Fibroblast of lung (primary cell): ENCODE data around the gene LAMTOR4. TPM values are rescaled to one million over a fixed set of nuclear protein-coding genes. Genes with fewer than 3 reads are reported as not detected.
A peak's percentile ranks its signal among the peaks of the same experiment; 100 is the strongest.
"Not testable (repeated sequence)": the region's sequence is repeated elsewhere in the genome, so short reads cannot be mapped to it uniquely, and the experiment has no call there.

ENCODE experiments used
- DNase-seq, 2 donors: peaks; one replicate each; pipeline versions ENCODE4 v3.0.0 to v3.0.0-alpha.2; 2010; ENCODE audit warnings: low read depth in 2 of 2
- H2AFZ ChIP-seq: 2 replicates; pipeline ENCODE4 v1.5.1; 2012; ENCODE audit warnings: low read length, control low read depth, inconsistent platforms
- H3K27ac ChIP-seq: 2 replicates; pipeline ENCODE4 v1.5.1; 2011; ENCODE audit warnings: low read length, control low read depth; ENCODE audit not compliant: insufficient read depth
- H3K27me3 ChIP-seq: 2 replicates; pipeline ENCODE4 v1.5.1; 2011; ENCODE audit warnings: mild to moderate bottlenecking, low read length; ENCODE audit not compliant: control insufficient read depth, insufficient read depth
- H3K36me3 ChIP-seq: 2 replicates; pipeline ENCODE4 v1.5.1; 2011; ENCODE audit warnings: low read length; ENCODE audit not compliant: control insufficient read depth, insufficient read depth
- H3K4me1 ChIP-seq: 2 replicates; pipeline ENCODE4 v1.5.1; 2011; ENCODE audit warnings: low read length; ENCODE audit not compliant: control insufficient read depth, insufficient read depth; ENCODE audit errors: extremely low read depth
- H3K4me2 ChIP-seq: 2 replicates; pipeline ENCODE4 v1.5.1; 2011; ENCODE audit warnings: low read length, control low read depth; ENCODE audit not compliant: insufficient read depth; ENCODE audit errors: extremely low read depth
- H3K4me3 ChIP-seq, 4 experiments: fragments of 200-600 bp in 1 of 4; sonication (generic) in 1 of 4; replicated peaks in 1 of 4; 2 replicates each; pipeline ENCODE4 v1.5.1; 2011 to 2016; ENCODE audit warnings: low read length in 4 of 4, low read depth in 3 of 4, mild to moderate bottlenecking in 3 of 4, control low read depth in 2 of 4, inconsistent platforms in 1 of 4, mixed read lengths in 1 of 4; ENCODE audit not compliant: insufficient read depth in 1 of 4; ENCODE audit errors: control extremely low read depth in 1 of 4
- H3K79me2 ChIP-seq: 2 replicates; pipeline ENCODE4 v1.5.1; 2012; ENCODE audit warnings: mild to moderate bottlenecking, low read length, inconsistent platforms; ENCODE audit not compliant: control insufficient read depth, insufficient read depth
- H3K9ac ChIP-seq: 2 replicates; pipeline ENCODE4 v1.5.1; 2011; ENCODE audit warnings: mild to moderate bottlenecking, low read length, control low read depth; ENCODE audit not compliant: insufficient read depth
- H3K9me3 ChIP-seq: 2 replicates; pipeline ENCODE4 v1.5.1; 2012; ENCODE audit warnings: low read depth, low read length; ENCODE audit not compliant: control insufficient read depth, insufficient read depth
- H4K20me1 ChIP-seq: 2 replicates; pipeline ENCODE4 v1.5.1; 2011; ENCODE audit warnings: low read length; ENCODE audit not compliant: control insufficient read depth, insufficient read depth; ENCODE audit errors: extremely low read depth
- EZH2 ChIP-seq: IDR thresholded peaks from 2 replicates; pipeline ENCODE4 v1.5.1; 2012; ENCODE audit warnings: low read length, control low read depth, mild to moderate bottlenecking; ENCODE audit errors: missing control alignments
- polyA plus RNA-seq, 2 donors: library from polyadenylated mRNA; depleted of rRNA in 1 of 2; stranded (reverse) in 1 of 2; unstranded in 1 of 2; fragments of >200 nt; gene quantifications; 2 replicates each; pipeline ENCODE4 v1.2.1, GENCODE V29; 2011 to 2012; ENCODE audit warnings: missing spikeins in 1 of 2
- total RNA-seq: library from RNA; depleted of rRNA; stranded (reverse); fragments of >200 nt; gene quantifications from 2 replicates; pipeline ENCODE4 v1.2.1, GENCODE V29; 2014
- TF ChIP-seq, protein P1 (sequence below), 2 donors: IDR thresholded peaks in 1 of 2; conservative IDR thresholded peaks in 1 of 2; 1 replicate in 1 of 2; 2 replicates in 1 of 2; pipeline ENCODE4 v1.5.1; 2011 to 2012; ENCODE audit warnings: low read length in 2 of 2, control low read depth in 1 of 2, inconsistent platforms in 1 of 2, low read depth in 1 of 2, mild to moderate bottlenecking in 1 of 2

LAMTOR4 gene
- total and polyA plus RNA-seq, 2 donors (not counting 1 experiment from before 2014, with no cell fraction given), result 95.0 to 116 TPM

DNA sequence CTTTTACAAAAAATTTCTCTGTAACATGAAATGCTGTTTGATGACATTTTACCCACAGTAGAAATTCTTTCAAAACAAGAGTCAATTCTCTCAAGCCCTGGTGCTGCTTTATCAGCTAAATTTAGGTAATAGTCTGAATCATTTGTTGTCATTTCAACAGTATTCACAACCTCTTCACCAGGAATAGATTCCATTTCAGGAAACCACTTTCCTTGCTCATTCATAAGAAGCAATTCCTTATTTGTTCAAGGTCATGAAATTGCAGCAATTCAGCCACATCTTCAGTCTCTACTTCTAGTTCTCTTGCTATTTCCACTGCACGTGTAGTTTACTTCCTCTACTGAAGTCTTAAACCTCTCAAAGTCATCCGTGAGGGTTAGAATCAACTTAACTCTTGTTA, 43.1 kb downstream of the LAMTOR4 start:
- H3K4me1 ChIP-seq, result no peaks in the 10 kb centered on the region
- no peak overlapping the region for H3K9ac ChIP-seq
- TF ChIP-seq, protein P1, sequence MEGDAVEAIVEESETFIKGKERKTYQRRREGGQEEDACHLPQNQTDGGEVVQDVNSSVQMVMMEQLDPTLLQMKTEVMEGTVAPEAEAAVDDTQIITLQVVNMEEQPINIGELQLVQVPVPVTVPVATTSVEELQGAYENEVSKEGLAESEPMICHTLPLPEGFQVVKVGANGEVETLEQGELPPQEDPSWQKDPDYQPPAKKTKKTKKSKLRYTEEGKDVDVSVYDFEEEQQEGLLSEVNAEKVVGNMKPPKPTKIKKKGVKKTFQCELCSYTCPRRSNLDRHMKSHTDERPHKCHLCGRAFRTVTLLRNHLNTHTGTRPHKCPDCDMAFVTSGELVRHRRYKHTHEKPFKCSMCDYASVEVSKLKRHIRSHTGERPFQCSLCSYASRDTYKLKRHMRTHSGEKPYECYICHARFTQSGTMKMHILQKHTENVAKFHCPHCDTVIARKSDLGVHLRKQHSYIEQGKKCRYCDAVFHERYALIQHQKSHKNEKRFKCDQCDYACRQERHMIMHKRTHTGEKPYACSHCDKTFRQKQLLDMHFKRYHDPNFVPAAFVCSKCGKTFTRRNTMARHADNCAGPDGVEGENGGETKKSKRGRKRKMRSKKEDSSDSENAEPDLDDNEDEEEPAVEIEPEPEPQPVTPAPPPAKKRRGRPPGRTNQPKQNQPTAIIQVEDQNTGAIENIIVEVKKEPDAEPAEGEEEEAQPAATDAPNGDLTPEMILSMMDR (conservative IDR thresholded peaks at IDR 0.05 in 1 of 2, IDR thresholded peaks at IDR 0.05 in 1 of 2; ENCODE audit: low read depth in 1 of 2, low read length in 2 of 2), result no peak
- no peak for TF ChIP-seq EZH2
- H3K27me3 ChIP-seq, result no peaks in the 10 kb centered on the region
- no peaks in the 10 kb centered on the region for H3K79me2 ChIP-seq
- no peak overlapping the region for H2AFZ ChIP-seq
- H3K9me3 ChIP-seq, result no peaks in the 10 kb centered on the region
- H3K4me2 ChIP-seq, result no peak overlapping the region
- no peak overlapping the region for H3K27ac ChIP-seq
- no peaks in the 10 kb centered on the region for H4K20me1 ChIP-seq
- DNase-seq, result peak; percentile 34 to 72
- H3K36me3 ChIP-seq, result no peaks in the 10 kb centered on the region
- H3K4me3 ChIP-seq, result no peak overlapping the region

DNA sequence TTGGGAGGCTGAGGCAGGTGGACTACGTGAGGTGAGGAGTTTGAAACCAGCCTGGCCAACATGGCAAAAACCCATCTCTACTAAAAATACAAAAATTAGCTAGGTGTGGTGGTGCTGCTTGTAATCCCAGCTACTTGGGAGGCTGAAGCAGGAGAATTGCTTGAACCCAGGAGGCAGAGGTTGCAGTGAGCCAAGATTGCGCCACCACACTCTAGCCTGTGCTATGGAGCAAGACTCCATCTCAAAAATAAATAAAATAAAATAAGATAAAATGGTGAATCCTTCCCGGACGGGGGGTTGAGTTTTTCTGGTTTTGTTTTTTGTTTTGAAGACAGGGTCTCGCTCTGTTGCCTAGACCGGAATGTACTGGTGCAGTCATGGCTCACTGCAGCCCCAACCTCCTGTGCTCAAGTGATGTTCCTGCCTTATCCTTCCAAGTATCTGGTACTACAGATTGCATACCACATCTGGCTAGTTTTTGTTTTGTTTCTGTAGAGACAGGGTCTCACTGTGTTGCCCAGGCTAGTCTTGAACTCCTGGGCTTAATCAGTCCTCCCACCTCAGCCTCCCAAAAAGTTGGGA, 43.7 kb downstream of the LAMTOR4 start:
- not testable (repeated sequence) for H2AFZ ChIP-seq, H3K27ac ChIP-seq, H3K4me2 ChIP-seq, H3K4me1 ChIP-seq, H3K9ac ChIP-seq, H3K36me3 ChIP-seq, H3K79me2 ChIP-seq, H3K9me3 ChIP-seq, DNase-seq, H4K20me1 ChIP-seq, H3K27me3 ChIP-seq, H3K4me3 ChIP-seq

DNA sequence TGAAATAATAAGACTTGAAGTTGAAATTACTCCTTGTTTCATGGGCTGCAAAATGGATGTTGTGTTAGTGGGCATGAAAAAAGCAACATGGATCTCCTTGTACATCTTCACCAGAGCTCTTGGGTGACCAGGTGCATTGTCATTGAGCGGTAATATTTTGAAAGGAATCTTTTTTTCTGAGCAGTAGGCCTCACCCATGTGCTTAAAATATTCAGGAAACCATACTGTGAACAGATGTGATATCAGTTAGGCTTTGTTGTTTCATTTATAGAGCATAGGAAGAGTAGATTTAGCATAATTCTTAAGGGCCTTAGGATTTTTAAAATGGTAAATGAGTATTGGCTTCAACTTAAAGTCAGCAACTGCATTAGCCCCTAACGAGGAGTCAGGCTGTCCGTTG, 44.3 kb downstream of the LAMTOR4 start:
- H3K4me1 ChIP-seq, result no peaks in the 10 kb centered on the region
- H3K27ac ChIP-seq, result no peak overlapping the region
- no peaks in the 10 kb centered on the region for H4K20me1 ChIP-seq
- H3K27me3 ChIP-seq, result no peaks in the 10 kb centered on the region
- no peak overlapping the region for H3K9ac ChIP-seq
- DNase-seq, result no peak
- no peak overlapping the region for H3K4me3 ChIP-seq
- H3K4me2 ChIP-seq, result no peak overlapping the region
- no peaks in the 10 kb centered on the region for H3K79me2 ChIP-seq
- no peak overlapping the region for H2AFZ ChIP-seq
- TF ChIP-seq EZH2, result no peak
- TF ChIP-seq, protein P1 (conservative IDR thresholded peaks at IDR 0.05 in 1 of 2, IDR thresholded peaks at IDR 0.05 in 1 of 2; ENCODE audit: low read depth in 1 of 2, low read length in 2 of 2), result no peak
- H3K36me3 ChIP-seq, result no peaks in the 10 kb centered on the region
- no peaks in the 10 kb centered on the region for H3K9me3 ChIP-seq
